ENCODE results near the gene CNDP1.
A peak's percentile ranks its signal among the peaks of the same experiment; 100 is the strongest.

Gene CNDP1

GRCh38 chr18:74631212-74631611 lies 96.9 kb downstream of the CNDP1 start:
- TF ChIP-seq POLR2A (IDR thresholded peaks at IDR 0.05; ENCODE audit: extremely low read depth, insufficient read length) (no peak), MAX (IDR thresholded peaks at IDR 0.05; ENCODE audit: low read depth, low read length) (no peak), MYC (IDR thresholded peaks at IDR 0.05; ENCODE audit: low read depth, low read length) (no peak), CTCF (IDR thresholded peaks at IDR 0.05; ENCODE audit: low read depth, low read length) (no peak)
- no peak overlapping the region for H3K4me3 ChIP-seq (ENCODE audit: low read depth, low read length)
- no peak for DNase-seq (ENCODE audit: low read depth)

GRCh38 chr18:74631623-74632350 lies 97.5 kb downstream of the CNDP1 start:
- no peak for TF ChIP-seq CTCF (IDR thresholded peaks at IDR 0.05; ENCODE audit: low read depth, low read length)
- no peak for TF ChIP-seq POLR2A (IDR thresholded peaks at IDR 0.05; ENCODE audit: extremely low read depth, insufficient read length)
- no peak for TF ChIP-seq MAX (IDR thresholded peaks at IDR 0.05; ENCODE audit: low read depth, low read length)
- TF ChIP-seq MYC (IDR thresholded peaks at IDR 0.05; ENCODE audit: low read depth, low read length): no peak
- H3K4me3 ChIP-seq (ENCODE audit: low read depth, low read length): no peak overlapping the region
- DNase-seq (ENCODE audit: low read depth): peak; percentile 42

- no peak overlapping the region for H3K4me3 ChIP-seq (ENCODE audit: low read depth, low read length)
- DNase-seq (ENCODE audit: low read depth): no peak
- TF ChIP-seq POLR2A (IDR thresholded peaks at IDR 0.05; ENCODE audit: extremely low read depth, insufficient read length) (no peak), MYC (IDR thresholded peaks at IDR 0.05; ENCODE audit: low read depth, low read length) (no peak), MAX (IDR thresholded peaks at IDR 0.05; ENCODE audit: low read depth, low read length) (no peak), CTCF (IDR thresholded peaks at IDR 0.05; ENCODE audit: low read depth, low read length) (no peak)
Observed at GRCh38 chr18:74632351-74632679, 98.0 kb downstream of the CNDP1 start.

GRCh38 chr18:74632856-74633255 lies 98.6 kb downstream of the CNDP1 start:
- TF ChIP-seq MYC (IDR thresholded peaks at IDR 0.05; ENCODE audit: low read depth, low read length): no peak
- no peak for TF ChIP-seq MAX (IDR thresholded peaks at IDR 0.05; ENCODE audit: low read depth, low read length)
- no peak for TF ChIP-seq POLR2A (IDR thresholded peaks at IDR 0.05; ENCODE audit: extremely low read depth, insufficient read length)
- TF ChIP-seq CTCF (IDR thresholded peaks at IDR 0.05; ENCODE audit: low read depth, low read length): no peak
- H3K4me3 ChIP-seq (ENCODE audit: low read depth, low read length): no peak overlapping the region
- no peak for DNase-seq (ENCODE audit: low read depth)

GRCh38 chr18:74633652-74634352 lies 99.5 kb downstream of the CNDP1 start:
- no peak for DNase-seq (ENCODE audit: low read depth)
- TF ChIP-seq MYC (IDR thresholded peaks at IDR 0.05; ENCODE audit: low read depth, low read length): no peak
- no peak for TF ChIP-seq MAX (IDR thresholded peaks at IDR 0.05; ENCODE audit: low read depth, low read length)
- TF ChIP-seq POLR2A (IDR thresholded peaks at IDR 0.05; ENCODE audit: extremely low read depth, insufficient read length): no peak
- TF ChIP-seq CTCF (IDR thresholded peaks at IDR 0.05; ENCODE audit: low read depth, low read length): no peak
- H3K4me3 ChIP-seq (ENCODE audit: low read depth, low read length): no peak overlapping the region
